Stimulated activated CD4-positive, alpha-beta T cell treated with anti-CD3 and anti-CD28 coated beads, Interleukin-4, amount 100 ng/mL, for 4 hours (primary cell): ENCODE results near the gene FASTKD2.
A peak's percentile ranks its signal among the peaks of the same experiment; 100 is the strongest.

Experiments
- DNase-seq, 2 experiments: peaks; one replicate each; pipeline ENCODE4 v3.0.0-alpha.2; 2020

FASTKD2 gene

GRCh38 chr2:206765242-206766056 lies at the start of gene FASTKD2, which contains the start of gene MDH1B:
TSS of gene FASTKD2 (plus strand) at chr2:206765606. CDS start at chr2:206766694, 1,088 bp downstream.
TSS of gene MDH1B (minus strand) at chr2:206765328. CDS start at chr2:206765271, 57 bp downstream.
- peak; percentile 73 to 82 for DNase-seq

- no peak for DNase-seq
These were observed 48.8 kb upstream of the FASTKD2 start for GRCh38 chr2:206716623-206717022.

- no peak for DNase-seq
These were observed 47.1 kb upstream of the FASTKD2 start, which contains the start of gene DYTN for GRCh38 chr2:206718296-206718695. TSS of gene DYTN (minus strand) at chr2:206718396. CDS start at chr2:206718279, 117 bp downstream.

GRCh38 chr2:206721256-206721920 lies 44.0 kb upstream of the FASTKD2 start:
- DNase-seq = no peak

- no peak for DNase-seq
These were observed 42.1 kb upstream of the FASTKD2 start for GRCh38 chr2:206723288-206723687.

GRCh38 chr2:206727287-206727686 lies 38.1 kb upstream of the FASTKD2 start:
- DNase-seq = no peak

- DNase-seq = no peak
These were observed 36.9 kb upstream of the FASTKD2 start for GRCh38 chr2:206728277-206729199.

- DNase-seq = no peak
These were observed 32.1 kb upstream of the FASTKD2 start for GRCh38 chr2:206733341-206733740.

- no peak for DNase-seq
These were observed 28.5 kb upstream of the FASTKD2 start for GRCh38 chr2:206736935-206737334.

- no peak for DNase-seq
These were observed 26.1 kb upstream of the FASTKD2 start for GRCh38 chr2:206739271-206739670.

- no peak for DNase-seq
These were observed 24.6 kb upstream of the FASTKD2 start for GRCh38 chr2:206740800-206741199.

- DNase-seq = no peak
These were observed 8.6 kb upstream of the FASTKD2 start for GRCh38 chr2:206756816-206757215.

- no peak for DNase-seq
These were observed 649 bp upstream of the FASTKD2 start for GRCh38 chr2:206764673-206765241.

GRCh38 chr2:206766057-206766930 lies 888 bp downstream of the FASTKD2 start:
- no peak for DNase-seq

GRCh38 chr2:206774871-206775270 lies 9.5 kb downstream of the FASTKD2 start:
- no peak for DNase-seq

- DNase-seq = no peak
These were observed 11.0 kb downstream of the FASTKD2 start for GRCh38 chr2:206776432-206776831.

- no peak for DNase-seq
These were observed 15.3 kb downstream of the FASTKD2 start for GRCh38 chr2:206780671-206781070.

GRCh38 chr2:206783718-206784117 lies 18.3 kb downstream of the FASTKD2 start:
- DNase-seq = no peak

- no peak for DNase-seq
These were observed 19.4 kb downstream of the FASTKD2 start for GRCh38 chr2:206784559-206785353.

GRCh38 chr2:206790311-206790935 lies 25.0 kb downstream of the FASTKD2 start:
- DNase-seq = no peak
